GM12872 (cell line): ENCODE measurements around the gene ZNF768.

ENCODE experiments used
- CTCF ChIP-seq: IDR thresholded peaks from 3 replicates; pipeline ENCODE4 v1.5.1; 2011; ENCODE audit warnings: low read depth, mild to moderate bottlenecking, low read length, moderate library complexity; ENCODE audit not compliant: insufficient read depth

ZNF768 gene

GRCh38 chr16:30482366-30482765 is 44.0 kb downstream of the ZNF768 start:
- TF ChIP-seq CTCF: peak; percentile 34; the same call in 2 of the 3 replicates

GRCh38 chr16:30481381-30481780 is 45.0 kb downstream of the ZNF768 start:
- TF ChIP-seq CTCF: no peak

GRCh38 chr16:30478766-30479478 is 47.4 kb downstream of the ZNF768 start:
- TF ChIP-seq CTCF: no peak

GRCh38 chr16:30476991-30477390 is 49.4 kb downstream of the ZNF768 start:
- no peak for TF ChIP-seq CTCF

- TF ChIP-seq CTCF: no peak
These were observed 51.7 kb downstream of the ZNF768 start for GRCh38 chr16:30474684-30475083.

GRCh38 chr16:30474074-30474452 is 52.3 kb downstream of the ZNF768 start:
- TF ChIP-seq CTCF: no peak
